Putamen (tissue), 1 donor: ENCODE results near the gene PRDX5.

Experiments
- DNase-seq: peaks from one replicate; pipeline ENCODE4 v3.0.0-alpha.2; 2016; ENCODE audit warnings: low spot score

The PRDX5 gene

DNA sequence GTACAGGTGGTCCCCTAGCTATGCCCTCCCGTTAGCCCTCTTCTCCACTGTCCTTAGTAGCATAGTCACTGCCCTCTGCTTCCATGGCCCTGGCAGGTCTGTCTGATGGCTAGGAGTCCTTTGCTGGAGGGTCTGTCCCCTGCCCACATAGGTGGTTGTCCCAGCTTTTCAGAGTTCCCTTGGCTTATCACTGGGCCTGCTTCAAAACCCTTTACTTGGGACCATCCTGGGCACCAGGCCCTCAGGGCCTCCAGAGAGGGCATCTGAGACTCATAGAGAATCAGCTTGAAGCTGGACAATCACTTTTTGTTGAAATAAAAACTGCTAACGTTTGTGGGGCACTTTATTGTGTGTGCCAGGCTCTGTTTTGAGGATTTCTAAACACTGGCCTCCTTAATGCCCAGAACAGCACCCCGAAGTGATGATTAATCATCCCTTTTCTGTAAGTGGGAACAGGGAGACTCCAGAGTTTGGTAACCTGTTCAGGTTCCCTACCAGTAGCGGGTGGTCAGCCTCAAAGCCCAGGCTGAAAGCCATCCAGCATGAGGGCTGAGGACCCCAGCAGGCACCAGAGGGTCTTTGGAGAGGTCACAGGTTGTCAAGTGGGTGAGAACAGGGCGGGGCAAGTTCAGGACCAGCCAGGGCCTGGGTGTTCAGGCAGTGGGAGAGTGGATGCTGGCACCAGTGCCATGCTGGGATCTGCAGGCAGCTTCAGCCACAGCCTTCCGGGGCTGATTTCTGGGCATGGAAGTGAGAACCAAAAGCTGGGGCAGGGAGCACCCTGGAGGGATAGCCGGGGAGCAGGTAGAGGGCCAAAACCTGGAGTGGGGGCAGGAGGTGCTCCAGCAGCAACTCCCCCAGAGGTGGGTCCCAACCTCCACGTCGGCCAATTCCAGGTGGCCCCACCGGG, 27.3 kb upstream of the PRDX5 start:
- no peak for DNase-seq

- no peak for DNase-seq
Observed at GRCh38 chr11:64291262-64291751, 26.6 kb upstream of the PRDX5 start, which contains the start of gene KCNK4. Gene KCNK4, plus strand, starts transcription at chr11:64291302. Its CDS starts 1,717 bp downstream, at chr11:64293019.

DNA sequence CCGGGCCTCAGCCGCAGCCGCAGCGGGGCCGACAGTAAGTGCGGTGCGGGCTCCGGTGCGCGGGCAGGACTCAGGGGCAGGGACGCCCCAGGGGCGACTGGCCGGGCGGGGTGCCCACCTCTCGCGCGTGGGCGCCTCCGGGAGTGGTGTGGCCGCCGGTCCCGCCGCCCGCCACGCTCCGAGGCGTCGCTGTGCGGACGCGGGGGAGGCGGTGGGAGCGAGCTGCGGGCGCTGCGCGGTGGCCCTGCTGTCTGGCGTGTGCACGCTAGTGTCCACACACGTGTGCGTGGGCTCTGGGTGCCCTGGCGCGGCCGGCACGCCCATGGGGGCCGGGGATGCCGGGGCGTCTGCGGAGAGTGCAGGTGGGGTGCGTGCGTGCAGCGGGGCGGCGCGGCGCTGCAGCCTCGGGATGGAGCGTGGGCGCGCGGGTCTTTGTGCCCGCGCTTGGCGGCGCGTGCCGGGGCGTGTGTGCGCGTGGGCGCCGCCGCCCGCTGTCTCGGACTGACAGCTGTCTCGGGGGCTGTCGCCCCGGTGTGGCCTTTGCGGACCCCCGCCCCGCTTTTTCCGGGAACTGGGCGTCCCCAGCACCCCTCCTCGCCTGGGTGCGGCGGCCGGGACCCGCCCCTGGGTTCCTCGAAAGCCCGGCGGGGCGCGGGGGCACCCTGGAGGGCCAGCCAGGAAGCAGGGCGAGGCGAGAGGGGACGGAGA, 26.0 kb upstream of the PRDX5 start:
- no peak for DNase-seq

DNA sequence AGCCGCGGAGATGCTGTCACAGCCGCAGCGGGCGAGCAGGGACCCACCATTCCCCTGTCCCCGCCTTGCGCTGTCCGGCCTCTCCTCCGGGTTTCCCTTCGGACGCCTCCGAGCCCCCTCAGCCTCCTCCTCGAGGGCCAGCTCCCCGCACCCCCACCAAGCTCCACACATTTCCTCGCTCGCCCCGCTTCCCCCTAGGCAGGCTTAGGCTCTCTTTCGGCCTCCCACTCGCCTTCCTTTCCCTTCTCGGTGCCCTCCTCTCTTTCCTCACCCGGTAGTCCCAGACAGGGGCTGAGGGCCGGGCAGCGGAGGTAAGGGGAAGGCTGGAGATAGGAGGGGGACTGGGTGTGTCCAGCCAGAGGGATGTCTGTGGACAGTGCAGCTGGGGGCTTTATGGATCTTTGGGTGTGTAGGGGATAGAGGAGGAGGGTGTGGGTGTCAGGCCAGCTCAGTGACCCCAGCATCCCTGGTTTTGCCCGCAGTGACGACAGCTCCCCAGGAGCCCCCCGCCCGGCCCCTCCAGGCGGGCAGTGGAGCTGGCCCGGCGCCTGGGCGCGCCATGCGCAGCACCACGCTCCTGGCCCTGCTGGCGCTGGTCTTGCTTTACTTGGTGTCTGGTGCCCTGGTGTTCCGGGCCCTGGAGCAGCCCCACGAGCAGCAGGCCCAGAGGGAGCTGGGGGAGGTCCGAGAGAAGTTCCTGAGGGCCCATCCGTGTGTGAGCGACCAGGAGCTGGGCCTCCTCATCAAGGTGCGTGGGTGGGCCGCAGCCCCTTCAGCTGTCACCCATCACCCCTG, 25.3 kb upstream of the PRDX5 start:
- DNase-seq, result no peak

DNA sequence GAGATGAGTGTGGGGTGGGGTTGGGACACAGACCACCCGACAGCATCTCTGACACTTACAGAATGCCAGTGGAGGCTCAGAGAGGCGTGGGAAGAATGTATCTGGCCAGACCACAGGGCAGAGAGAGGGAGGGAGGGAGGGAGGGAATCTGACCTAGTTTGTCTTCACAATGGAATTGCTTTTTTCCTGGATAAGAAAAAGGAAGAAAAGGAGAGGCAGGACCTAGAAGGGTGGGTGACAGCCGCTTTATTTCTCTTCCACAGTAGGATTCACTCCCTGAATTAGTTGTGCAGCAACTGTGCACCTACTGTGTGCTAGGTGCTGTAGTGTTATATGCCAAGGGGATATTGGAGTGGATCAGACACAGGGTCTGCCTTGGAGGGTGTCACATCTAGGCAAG, 23.1 kb upstream of the PRDX5 start:
- DNase-seq, result no peak

GRCh38 chr11:64295760-64296159, 22.2 kb upstream of the PRDX5 start:
- no peak for DNase-seq

DNA sequence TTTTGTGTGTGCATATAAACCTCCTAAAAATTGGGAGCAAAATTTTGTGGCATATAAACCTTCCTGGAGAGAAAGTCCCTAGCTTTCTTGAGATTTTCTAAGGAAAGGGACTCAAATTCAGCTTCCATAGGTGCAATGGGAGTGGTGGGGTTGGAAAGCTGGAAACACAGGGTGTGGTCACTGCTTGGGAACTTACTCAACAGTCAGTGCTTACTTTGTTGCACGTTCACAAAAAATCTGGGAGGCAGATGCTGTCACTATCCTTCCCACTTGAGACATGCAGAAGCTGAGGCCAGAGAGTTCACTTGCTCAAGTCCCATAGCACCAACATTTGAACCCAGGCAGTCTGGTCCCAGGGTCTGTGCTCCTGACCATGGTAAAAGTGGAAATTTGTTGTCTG, 21.7 kb upstream of the PRDX5 start:
- DNase-seq, result no peak

DNA sequence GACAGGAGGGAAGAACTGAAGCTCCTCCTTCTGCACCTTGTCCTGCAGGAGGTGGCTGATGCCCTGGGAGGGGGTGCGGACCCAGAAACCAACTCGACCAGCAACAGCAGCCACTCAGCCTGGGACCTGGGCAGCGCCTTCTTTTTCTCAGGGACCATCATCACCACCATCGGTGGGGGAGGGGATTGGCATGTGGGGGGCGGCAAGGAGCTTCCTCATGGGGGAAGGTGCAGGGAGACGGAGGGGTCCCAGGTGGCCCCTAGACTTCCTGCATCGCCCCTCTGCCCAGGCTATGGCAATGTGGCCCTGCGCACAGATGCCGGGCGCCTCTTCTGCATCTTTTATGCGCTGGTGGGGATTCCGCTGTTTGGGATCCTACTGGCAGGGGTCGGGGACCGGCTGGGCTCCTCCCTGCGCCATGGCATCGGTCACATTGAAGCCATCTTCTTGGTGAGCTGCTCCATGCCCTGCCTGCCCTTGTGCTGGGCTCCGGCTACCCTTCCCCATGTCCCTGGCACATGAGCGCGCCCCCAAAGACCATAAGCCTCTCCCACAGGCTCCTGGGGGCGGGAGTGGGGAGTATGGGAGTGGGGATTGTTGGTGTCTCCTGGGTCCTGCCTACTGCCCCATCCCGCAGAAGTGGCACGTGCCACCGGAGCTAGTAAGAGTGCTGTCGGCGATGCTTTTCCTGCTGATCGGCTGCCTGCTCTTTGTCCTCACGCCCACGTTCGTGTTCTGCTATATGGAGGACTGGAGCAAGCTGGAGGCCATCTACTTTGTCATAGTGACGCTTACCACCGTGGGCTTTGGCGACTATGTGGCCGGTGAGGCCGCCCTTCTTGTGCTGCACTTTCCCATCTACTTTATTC, 20.9 kb upstream of the PRDX5 start:
- DNase-seq, result no peak

DNA sequence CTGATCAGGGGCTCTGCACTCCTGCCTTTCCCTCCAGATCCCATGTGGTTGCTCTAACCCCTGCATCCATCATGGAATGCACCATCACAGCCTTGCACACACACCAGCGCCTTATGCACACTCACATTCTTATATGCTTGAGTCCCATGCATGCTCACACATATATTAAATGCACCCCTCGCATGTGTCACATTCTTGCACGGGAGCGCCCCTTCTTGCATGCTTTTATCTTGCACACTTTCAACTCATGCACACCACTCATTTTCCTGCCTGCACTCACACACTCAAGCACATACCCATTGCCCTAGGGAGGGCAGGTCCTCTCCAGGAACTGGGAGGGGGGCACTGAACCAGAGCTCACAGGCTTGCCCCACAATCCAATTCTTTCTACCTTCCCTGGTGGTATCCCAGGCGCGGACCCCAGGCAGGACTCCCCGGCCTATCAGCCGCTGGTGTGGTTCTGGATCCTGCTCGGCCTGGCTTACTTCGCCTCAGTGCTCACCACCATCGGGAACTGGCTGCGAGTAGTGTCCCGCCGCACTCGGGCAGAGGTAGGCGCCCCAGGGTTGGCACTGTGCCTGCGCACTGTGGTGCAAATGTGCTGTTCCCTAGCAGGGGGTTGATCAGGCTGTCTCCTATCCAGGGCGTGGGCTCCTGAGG, 20.1 kb upstream of the PRDX5 start:
- no peak for DNase-seq

DNA sequence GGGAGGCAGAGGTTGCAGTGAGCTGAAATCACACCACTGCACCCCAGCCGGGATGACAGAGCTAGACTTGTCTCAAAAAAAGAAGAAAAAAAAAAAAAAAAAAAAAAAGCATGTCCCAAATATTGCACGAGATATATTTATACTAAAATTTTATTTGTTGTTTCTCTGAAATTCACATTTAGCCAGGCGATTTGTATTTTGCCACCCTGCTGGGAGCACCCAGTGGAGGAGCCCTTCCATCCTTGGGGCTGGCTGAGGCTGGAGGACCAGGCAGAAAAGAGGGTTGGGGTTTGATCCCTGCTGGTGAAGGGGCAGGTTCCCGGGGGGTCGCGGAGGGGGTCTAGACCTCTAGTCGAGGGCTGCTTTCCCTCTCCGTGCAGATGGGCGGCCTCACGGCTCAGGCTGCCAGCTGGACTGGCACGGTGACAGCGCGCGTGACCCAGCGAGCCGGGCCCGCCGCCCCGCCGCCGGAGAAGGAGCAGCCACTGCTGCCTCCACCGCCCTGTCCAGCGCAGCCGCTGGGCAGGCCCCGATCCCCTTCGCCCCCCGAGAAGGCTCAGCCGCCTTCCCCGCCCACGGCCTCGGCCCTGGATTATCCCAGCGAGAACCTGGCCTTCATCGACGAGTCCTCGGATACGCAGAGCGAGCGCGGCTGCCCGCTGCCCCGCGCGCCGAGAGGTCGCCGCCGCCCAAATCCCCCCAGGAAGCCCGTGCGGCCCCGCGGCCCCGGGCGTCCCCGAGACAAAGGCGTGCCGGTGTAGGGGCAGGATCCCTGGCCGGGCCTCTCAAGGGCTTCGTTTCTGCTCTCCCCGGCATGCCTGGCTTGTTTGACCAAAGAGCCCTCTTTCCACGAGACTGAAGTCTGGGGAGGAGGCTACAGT, 18.7 kb upstream of the PRDX5 start:
- DNase-seq, result peak; percentile 68

- DNase-seq, result no peak
Observed at GRCh38 chr11:64299847-64300648, 17.9 kb upstream of the PRDX5 start, which contains the start of gene CATSPERZ. Gene CATSPERZ, plus strand, starts transcription at chr11:64300358. Its CDS starts 53 bp downstream, at chr11:64300411.

GRCh38 chr11:64303109-64304031, 14.6 kb upstream of the PRDX5 start:
- no peak for DNase-seq

- no peak for DNase-seq
Observed at GRCh38 chr11:64304032-64304315, 13.9 kb upstream of the PRDX5 start.

DNA sequence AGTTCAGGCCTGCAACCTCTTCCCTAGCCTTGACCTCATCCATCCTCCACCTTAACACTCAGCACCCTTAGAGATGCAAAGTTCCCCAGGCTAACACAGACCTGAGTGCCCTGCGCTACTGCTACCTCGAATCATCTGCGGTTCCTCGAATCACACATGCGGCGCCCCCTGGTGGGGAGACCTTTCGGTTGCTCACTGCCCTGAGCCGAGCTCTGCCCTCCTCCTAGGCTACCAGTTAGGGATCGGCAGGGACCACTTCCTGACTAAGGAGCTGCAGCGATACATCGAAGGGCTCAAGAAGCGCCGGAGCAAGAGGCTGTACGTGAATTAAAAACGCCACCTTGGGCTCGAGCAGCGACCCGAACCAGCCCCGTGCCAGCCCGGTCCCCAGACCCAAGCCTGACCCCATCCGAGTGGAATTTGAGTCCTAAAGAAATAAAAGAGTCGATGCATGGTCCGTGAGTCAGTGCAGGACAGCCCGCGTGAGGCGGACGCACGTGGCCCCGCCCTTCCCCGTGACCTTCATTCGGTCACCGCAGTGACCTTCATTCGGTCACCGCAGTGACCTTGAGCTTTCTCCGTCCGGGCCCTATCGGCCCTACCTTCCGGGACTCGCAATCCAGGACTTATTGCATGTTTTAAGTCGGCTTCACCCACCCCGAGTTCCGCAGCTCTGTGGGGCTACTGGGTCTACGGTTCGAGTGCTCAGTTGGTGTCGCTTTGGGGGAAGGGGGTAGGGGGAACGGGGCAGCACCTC, 13.4 kb upstream of the PRDX5 start:
- peak; percentile 85 for DNase-seq

- peak; percentile 99 for DNase-seq
Observed at GRCh38 chr11:64305075-64305690, 12.7 kb upstream of the PRDX5 start, which contains the start of gene ESRRA. Gene ESRRA, plus strand, starts transcription at chr11:64305524. Its CDS starts 1,656 bp downstream, at chr11:64307180.
